RPMI7951 (cell line): ENCODE data around the gene FAM120AOS. TPM values are rescaled to one million over a fixed set of nuclear protein-coding genes. Genes with fewer than 3 reads are reported as not detected.
A peak's percentile ranks its signal among the peaks of the same experiment; 100 is the strongest.

ENCODE experiments used
- DNase-seq: peaks from one replicate; pipeline ENCODE4 v3.0.0-alpha.2; 2012; ENCODE audit warnings: low read depth
- total RNA-seq: library from RNA; depleted of rRNA; stranded (reverse); fragments of >200 nt; shearing (Covaris generic); gene quantifications from 2 replicates; pipeline ENCODE4 v1.2.3, GENCODE V29; 2014

The FAM120AOS gene
- total RNA-seq, 1 experiment from 2014 or later, result 25.6 TPM

DNA sequence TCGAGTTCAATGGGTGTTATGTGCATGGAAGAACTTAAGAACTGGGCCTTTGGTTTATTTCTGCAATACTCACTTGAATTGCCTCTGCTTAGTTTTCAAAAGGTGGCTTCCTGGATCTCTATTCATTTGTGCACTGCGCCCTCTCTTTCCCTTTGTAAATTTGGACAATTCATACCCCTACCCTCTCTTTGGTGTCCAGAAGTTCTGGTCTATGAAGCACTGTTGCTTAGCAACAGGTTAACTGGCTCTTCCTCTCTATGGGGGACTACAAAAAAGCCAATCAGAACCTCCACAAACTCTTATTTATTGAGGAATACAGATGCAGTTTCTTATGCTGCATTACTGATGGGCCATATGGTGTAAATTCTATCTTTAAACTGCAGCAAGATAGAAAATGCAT is 15.4 kb downstream of the FAM120AOS start:
- no peak for DNase-seq

DNA sequence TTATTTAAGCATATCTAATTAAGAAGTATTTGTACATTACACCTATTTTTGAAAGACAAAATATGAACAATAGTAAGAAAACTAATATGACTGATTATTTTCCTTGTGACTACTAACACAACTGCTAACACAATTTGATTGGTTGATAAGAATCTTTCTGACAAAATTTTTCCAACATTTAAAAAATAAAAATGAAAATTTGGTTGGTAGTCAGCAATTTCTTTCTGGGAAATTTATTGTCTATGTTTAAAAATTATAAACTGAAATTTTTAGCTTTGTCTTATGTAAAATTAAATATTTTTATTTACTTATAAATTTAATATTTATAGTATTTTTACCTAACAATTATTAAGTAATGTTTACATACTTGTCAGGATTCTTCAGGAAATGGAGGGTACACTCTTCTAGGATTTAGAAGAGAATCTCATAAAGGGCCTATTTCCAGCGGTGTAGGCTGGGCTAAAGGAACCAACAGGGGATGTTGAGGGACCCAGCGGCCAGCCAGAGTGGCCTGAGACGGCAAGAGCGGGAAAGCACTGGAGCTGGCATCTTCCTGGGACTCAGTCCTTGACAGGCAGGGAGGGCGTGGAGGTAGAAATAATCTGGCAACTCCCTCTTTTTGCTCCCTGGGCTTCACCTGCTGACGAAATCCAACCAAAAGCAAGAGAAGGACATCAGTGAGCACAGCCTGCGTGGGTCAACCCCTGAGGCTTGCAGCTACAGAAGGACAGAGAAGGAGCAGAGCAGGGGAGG is 16.6 kb downstream of the FAM120AOS start:
- DNase-seq, result no peak

DNA sequence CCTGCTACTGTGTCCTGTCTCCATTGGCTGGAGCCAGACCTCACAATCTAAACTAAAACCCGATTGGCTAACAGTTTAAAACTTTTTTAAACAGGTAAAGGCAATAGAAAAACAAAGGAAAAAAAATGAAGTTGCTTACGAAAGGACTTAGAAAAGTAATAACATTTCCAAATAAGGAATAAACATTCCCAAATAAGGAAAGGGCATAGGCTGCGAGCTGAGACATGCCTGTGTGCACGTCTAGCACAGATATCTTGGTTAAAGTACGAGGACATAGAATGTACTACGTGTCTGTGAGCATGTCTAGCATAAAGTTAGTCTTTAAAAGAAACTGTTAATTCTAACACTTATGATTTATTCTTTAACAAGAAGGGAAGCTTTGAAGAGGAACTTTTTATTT is 17.2 kb downstream of the FAM120AOS start:
- no peak for DNase-seq

DNA sequence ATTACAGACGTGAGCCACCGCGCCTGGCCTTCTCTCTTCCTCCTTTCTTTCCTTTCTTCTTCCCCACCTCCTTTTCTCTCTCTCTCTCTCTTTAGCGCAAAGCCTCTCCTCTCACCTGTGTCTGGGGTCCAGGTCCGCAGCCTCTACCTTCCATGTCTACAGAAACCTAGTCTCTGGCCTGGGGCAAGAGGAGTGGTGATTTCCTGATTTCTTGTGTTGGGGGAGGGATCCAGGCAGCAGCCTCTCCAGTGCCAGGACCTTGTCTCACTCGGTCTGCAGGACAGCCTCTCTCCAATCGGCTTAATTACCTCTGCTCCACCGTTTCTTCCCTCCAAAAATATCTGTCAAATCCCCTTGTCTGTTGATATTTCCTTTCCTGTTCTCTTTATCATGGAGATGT is 18.0 kb downstream of the FAM120AOS start:
- no peak for DNase-seq

DNA sequence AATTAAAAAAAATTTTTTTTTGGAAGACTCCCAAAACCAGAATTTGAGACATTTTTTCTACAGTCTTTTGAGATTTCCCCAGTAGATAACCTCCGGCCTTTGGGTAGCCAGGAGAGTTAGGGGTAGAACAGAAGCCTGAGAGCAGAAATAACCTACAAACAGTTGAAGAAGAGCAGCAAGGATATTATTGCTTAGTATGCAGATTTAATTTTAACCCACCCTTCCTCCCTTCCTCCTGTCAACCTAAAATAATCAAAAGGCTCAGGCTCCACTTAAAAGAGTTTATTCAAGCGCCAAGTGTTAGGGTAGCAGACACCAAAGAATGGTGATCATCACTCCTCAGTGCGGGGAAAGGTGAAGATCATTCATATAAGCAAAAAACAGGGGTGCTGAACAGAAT is 19.3 kb downstream of the FAM120AOS start:
- no peak for DNase-seq

DNA sequence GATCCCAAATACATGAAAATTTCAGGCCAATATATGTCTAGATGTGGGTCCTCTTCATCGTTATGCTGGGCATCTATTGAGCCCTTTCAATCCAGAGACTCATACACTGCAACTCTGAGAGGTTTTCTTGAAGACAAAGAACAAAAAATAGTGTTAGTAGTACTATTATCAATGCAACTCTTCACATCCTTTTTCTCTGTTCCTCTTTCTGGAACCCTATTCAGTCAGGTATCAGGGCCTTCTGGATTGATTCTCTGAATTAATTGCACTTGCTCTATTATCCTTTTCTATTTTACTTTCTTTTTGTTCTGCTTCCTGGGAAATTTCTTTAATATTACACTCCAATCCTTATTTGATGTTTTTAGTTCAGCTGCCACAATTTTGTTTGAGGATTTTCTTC is 20.4 kb downstream of the FAM120AOS start:
- DNase-seq, result no peak

DNA sequence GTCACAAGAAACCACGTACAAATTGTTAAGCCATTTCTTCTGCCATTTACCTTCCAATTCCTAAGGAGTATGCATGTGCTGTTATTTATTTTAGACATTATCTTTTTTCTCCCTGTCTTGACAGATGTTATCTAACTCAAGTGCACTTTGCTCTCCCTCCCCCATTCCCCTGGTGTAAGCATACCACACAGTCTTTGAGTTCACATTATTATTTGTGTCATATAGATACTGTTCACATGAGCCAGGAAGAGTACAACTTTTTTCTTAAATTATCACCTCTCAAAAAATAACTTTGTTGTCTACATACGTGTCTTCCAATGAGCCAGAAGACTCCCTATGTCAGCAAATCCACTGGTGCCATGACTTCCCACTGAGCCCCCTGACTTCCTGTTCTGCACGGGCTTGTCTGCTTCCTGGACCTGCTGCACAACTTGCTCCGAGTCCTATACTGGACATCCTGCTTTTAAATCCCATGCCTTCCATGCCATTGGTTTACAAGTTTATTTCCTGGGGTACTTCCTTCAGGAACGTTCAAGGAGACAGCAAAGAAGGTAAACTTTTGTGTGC is 21.8 kb downstream of the FAM120AOS start:
- DNase-seq, result no peak

DNA sequence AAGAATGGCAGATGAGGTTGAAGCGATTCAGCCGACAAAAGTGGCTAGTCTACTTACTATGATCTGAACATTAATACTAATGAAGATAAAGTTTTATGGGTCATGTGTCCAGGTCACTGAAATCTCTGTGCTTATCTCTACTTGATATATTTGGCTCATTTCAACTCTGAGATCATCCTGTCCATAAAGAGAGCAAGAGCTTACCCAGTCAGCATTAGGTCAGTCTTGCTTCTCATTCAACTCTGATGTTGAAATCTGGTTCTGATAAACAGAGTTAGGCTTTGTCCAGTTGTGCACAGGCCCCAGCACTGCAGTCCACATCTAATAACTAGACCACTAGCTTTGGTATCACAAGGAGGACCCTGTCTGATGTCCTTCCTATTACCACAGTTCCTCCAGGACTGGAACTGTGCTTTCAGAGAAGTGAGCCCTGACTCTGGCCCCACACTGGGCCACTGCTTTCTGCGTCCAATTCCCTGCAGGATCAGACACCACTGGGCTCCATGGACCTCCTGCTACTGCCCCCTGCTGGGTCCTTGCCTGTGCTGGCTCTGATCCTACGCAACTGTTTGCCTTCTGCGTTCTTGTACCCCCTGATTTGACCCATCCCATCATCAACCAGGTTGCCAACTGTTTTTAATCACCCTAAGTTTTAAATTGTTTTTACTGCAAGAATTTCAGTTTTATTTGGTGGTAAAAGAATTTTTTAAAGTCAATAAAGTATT is 25.6 kb downstream of the FAM120AOS start:
- DNase-seq, result no peak

DNA sequence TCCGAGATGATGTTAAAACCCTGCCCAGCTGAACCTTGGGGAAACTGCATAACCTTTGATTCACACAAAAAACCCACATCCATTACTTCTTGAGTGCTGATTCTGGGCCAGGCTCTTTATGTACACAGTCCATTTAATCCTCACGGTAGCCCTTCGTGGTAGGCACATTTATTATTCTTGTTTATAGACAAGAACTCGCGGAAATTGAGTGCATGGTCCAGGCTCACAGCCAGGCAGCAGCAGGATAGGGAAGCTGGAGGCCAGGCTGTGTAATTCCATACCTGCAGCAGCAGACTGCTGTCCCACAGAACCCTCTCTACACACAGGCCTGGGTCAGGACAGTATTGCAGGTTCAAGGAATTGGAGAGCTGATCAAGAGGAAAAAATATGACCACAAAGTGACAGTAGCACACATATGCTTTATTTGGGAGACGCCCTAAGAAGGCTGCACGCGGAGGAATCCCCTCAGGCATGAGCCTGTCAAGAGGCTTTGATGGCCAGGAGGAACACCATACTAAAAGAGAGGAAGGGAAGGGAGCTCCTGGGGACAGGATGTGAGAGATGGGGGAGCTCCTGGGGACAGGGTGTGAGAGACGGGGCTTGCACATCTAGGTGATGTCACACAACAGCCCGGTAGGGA is 30.3 kb downstream of the FAM120AOS start:
- no peak for DNase-seq

DNA sequence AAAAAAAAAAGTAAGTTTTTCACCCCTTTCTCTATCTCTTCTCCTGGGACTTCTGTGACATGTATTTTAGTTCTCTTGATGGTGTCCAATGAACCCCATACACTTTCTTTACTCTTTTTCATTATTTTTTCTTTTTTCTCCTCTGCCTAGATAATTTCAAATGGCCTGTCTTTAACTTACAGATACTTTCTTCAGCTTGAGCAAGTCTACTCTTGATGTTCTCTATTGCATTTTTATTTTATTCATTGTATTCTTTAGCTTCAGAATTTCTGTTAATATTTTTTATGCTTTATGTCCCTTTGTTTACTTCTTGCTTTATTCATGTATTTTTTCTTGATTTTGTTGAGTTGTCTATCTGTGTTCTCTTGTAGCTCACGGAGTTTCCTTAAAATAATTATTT is 34.4 kb downstream of the FAM120AOS start:
- DNase-seq, result no peak

DNA sequence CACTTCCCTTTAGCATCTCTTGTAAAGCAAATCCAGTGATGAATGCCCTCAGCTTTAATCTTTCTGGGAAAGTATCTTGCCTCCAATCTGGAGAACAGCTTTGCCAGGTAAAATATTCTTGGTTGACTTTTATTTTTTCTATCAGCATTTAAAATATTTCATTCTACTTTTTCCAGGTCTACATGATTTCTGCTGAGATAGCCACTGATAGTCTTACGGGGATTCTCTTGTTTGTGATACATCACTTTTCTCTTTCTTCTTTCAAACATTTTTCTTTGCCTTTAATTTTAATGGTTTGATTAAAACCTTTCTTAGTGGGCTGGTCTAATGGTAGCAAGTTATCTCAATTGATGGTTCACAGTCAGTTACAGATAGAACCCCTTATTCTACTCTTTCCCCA is 35.8 kb downstream of the FAM120AOS start:
- DNase-seq, result no peak

DNA sequence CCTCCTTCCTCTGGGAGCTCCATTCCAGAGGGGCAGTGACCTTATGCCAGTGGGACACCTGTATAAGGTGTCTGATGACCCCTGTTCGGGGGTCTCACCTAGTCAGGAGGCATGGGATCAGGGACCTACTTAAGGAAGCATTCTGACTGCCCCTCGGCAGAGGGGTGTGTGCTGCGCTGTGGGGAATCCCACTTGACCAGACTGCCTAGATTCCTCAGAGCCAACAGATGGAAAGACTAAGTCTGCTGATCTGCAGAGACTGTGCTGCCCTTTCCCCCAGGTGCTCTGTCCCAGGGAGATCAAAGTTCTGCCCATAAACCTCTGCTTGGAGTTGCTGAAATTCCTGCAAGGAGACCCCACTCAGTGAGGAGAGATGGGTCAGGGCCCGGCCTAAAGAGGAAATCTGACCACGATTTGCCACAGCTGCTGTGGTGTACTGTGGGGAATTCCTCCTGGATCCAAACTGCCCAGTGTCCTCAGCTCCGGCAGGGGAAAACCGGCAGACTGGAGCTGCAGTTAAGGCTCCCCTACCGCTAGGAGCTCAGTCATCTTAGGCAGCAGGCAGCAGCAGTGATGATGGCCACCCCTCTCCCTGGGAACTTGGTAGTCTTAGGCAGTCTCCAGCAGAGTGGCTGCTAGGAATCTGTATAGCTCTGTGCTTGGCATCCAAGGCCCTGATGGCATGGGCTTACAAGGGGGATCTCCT is 36.7 kb downstream of the FAM120AOS start:
- DNase-seq, result no peak

DNA sequence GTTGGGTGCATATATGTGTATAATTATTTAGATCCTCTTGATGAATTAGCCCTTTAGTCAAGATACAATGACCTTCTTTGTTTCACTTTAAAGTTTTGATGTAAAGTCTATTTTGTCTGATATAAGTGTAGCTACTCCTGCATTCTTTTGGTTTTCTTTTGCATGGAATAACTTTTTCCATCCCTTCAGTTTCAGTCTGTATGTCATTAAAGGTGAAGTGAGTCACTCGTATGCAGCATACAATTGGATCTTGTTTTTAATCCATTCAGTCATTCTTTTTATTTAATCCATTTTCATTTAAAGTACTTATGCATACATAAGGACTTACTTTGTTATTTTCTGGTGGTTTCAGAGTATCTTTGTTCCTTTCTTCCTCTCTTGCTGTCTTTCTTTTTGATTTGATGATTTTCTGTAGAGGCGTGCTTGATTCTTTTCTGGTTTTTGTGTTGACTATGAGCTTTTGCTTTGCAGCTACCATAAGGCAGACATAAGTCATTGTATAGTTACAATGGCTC is 38.1 kb downstream of the FAM120AOS start:
- DNase-seq, result peak; percentile 7

DNA sequence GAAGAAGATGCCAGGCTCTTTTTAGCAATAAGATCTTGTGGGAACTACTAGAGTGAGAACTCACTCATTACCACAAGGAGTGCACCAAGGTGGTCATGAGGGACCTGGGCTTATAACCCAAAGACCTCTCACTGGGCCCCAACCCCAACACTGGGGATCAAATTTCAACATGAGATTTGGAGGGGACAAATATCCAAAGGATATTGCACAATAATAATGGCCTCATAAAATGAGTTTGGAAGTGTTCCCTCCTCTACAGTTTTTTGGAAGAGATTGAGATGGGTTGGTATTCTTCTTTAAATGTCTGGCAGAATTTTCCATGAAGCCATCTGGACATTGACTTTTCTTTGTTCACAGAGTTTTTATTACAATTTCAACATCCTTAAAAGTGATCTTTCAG is 39.9 kb downstream of the FAM120AOS start:
- no peak for DNase-seq

DNA sequence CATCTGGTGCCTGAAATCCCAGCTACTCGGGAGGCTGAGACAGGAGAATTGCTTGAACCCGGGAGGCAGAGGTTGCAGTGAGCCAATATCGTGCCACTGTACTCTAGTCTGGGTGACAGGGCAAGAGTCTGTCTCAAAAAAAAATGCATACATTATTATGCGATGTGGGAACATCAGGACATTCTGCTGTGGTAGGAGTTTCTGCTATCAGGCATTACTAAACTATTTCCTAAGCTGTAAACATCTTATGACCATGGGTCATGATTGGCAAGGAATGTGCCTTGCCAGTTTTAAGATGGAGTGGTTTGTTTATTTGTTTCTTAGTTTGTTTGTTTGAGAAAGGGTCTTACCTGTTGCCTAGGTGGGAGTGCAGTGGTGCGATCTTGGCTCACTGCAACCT is 47.0 kb downstream of the FAM120AOS start:
- DNase-seq, result no peak

DNA sequence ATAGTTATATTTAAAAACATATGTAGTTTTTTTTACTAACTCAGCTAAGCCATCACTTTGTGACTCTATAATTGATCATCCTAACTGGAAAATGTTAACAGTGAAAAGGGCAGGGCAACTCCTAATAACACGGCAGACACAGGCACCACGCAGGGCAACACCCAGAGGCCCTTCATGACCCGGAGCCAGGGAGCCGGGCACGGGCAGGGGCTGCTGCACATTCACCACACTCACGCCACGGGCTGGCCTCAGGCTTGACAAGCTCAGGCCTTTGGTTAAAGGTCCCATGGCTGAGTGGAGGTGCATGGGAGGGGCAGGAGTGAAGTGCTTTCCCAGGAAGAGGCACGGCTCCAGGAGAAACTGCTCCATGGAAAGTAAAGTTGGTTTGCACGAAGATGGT is 54.9 kb downstream of the FAM120AOS start:
- DNase-seq, result no peak

DNA sequence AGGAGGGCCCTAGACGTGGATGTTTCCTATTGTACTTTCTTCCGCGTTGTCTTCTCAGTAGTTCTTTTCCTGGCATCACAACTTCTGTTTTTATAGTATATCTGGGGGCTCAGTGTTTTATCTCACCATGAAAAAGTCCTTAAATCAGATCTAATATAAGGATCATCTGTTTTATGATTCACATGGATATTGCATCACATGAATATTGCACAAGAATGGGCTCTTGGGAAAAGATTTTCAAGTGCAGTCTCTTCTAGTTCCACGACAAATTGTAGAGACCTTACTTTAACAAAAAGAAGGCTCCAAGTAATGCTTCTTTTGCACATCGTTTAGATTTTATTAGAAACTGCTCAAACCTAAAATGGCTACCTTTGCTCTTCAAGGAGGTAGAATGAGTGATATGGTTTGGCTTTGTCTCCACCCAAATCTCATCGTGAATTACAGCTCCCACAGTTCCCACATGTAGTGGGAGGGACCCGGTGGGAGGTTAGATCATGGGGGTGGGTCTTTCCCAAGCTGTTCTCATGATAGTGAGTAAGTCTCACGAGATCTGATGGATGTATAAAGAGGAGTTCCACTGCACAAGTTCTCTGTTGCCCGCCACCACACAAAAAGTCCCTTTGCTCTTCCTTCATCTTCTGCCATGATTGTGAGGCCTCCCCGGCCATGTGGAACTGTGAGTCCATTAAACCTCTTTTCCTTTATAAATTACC is 55.6 kb downstream of the FAM120AOS start:
- DNase-seq, result no peak
